ENCODE measurements around the gene CCDC85C. TPM values are rescaled to one million over a fixed set of nuclear protein-coding genes. Genes with fewer than 3 reads are reported as not detected.

CCDC85C gene
- polyA plus RNA-seq, 1 experiment = 11.8 TPM

GRCh38 chr14:99534863-99535262, 69.1 kb downstream of the CCDC85C start:
- Histone ChIP-seq H3K36me3 (ENCODE audit: control insufficient read depth, insufficient read depth, low read length) (no peaks in the 10 kb centered on the region; the same call in none of the 2 replicates), H3K4me3 (ENCODE audit: low read depth, low read length) (no peak overlapping the region), H3K27me3 (ENCODE audit: control insufficient read depth, insufficient read depth, low read length) (no peaks in the 10 kb centered on the region)
- no peak for TF ChIP-seq CTCF (IDR thresholded peaks at IDR 0.05; ENCODE audit: insufficient read depth, low read depth, low read length)
- DNase-seq (ENCODE audit: low read depth) = no peak
- ChIA-PET POLR2A (interaction anchor here (0.6 kb wide), 1 partner anchor 223 kb away, joined by 4 read pairs; no protein-coding TSS in a partner anchor), CTCF (interaction anchor here (1.3 to 1.8 kb wide), 2 partner anchors 12 to 91 kb away, joined by 4 read pairs; no protein-coding TSS in a partner anchor)

- POLR2A ChIA-PET = interaction anchor here (0.6 kb wide), 1 partner anchor 223 kb away, joined by 4 read pairs; no protein-coding TSS in a partner anchor
- no peak for TF ChIP-seq CTCF (IDR thresholded peaks at IDR 0.05; ENCODE audit: insufficient read depth, low read depth, low read length)
- no peaks in the 10 kb centered on the region; the same call in none of the 2 replicates for H3K36me3 ChIP-seq (ENCODE audit: control insufficient read depth, insufficient read depth, low read length)
- no peak overlapping the region for H3K4me3 ChIP-seq (ENCODE audit: low read depth, low read length)
- DNase-seq (ENCODE audit: low read depth) = no peak
- CTCF ChIA-PET = interaction anchor here (0.7 to 1.3 kb wide), 2 partner anchors 76 to 92 kb away, joined by 3 to 4 read pairs; no protein-coding TSS in a partner anchor
- H3K27me3 ChIP-seq (ENCODE audit: control insufficient read depth, insufficient read depth, low read length) = no peaks in the 10 kb centered on the region
These were observed 69.7 kb downstream of the CCDC85C start for GRCh38 chr14:99534333-99534732.

- ChIA-PET POLR2A (no interaction called here), CTCF (interaction anchor here (1.4 kb wide), 1 partner anchor 13 kb away, joined by 4 read pairs; no protein-coding TSS in a partner anchor)
- DNase-seq (ENCODE audit: low read depth) = no peak
- no peak overlapping the region for H3K4me3 ChIP-seq (ENCODE audit: low read depth, low read length)
- no peak for TF ChIP-seq CTCF (IDR thresholded peaks at IDR 0.05; ENCODE audit: insufficient read depth, low read depth, low read length)
- no peaks in the 10 kb centered on the region; the same call in none of the 2 replicates for H3K36me3 ChIP-seq (ENCODE audit: control insufficient read depth, insufficient read depth, low read length)
- no peaks in the 10 kb centered on the region for H3K27me3 ChIP-seq (ENCODE audit: control insufficient read depth, insufficient read depth, low read length)
These were observed 71.7 kb downstream of the CCDC85C start for GRCh38 chr14:99532310-99532709.

GRCh38 chr14:99531251-99532096, 72.5 kb downstream of the CCDC85C start:
- CTCF ChIA-PET = interaction anchor here (1.0 to 1.4 kb wide), 3 partner anchors 10 to 97 kb away, joined by 4 to 6 read pairs (median 5); no protein-coding TSS in a partner anchor

More at GRCh38 chr14:99531251-99532096, 72.5 kb downstream of the CCDC85C start:
- Histone ChIP-seq H3K4me3 (ENCODE audit: low read depth, low read length) (no peak overlapping the region), H3K27me3 (ENCODE audit: control insufficient read depth, insufficient read depth, low read length) (no peaks in the 10 kb centered on the region), H3K36me3 (ENCODE audit: control insufficient read depth, insufficient read depth, low read length) (no peaks in the 10 kb centered on the region; the same call in none of the 2 replicates)
- no peak for TF ChIP-seq CTCF (IDR thresholded peaks at IDR 0.05; ENCODE audit: insufficient read depth, low read depth, low read length)
- POLR2A ChIA-PET = interaction anchor here (0.6 kb wide), 1 partner anchor 116 kb away, joined by 3 read pairs; no protein-coding TSS in a partner anchor
- no peak for DNase-seq (ENCODE audit: low read depth)

Measured in BJ (cell line).